Measurements from ENCODE around the gene C17orf100.
"Not testable (repeated sequence)": the region's sequence is repeated elsewhere in the genome, so short reads cannot be mapped to it uniquely, and the experiment has no call there.

Gene C17orf100

DNA sequence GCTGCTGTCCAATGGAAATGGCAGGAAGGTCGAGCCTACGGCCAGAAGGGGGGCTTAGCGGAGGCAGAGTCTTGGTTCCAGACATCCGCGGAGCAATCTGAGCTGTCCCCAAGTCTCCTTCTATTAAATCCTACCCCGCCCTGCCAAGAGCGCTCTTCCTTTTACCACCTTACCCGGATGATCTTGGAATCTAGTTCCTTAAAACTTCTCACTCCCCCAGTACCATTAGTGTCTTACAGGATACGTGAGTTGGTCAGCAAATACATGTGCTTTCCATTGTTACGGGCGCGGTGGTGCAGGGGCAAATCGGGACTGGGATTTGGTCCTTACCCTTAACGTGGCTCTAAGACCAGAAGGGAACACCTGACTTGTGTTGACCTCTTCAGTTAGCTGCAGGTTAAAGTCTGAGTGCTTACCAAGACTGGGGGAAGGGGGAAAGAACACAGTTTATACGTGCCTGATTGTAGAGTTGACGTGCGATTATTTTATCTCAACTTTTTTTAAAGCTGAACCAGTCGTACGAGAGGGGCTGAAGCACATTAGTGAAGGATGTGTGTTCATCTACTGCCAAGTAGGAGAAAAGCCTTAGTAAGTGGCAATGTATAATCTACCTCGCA, 10.2 kb upstream of the C17orf100 start:
- peak; percentile 71 for DNase-seq

GRCh38 chr17:6642592-6642991, 9.0 kb upstream of the C17orf100 start:
- no peak for DNase-seq

- no peak for DNase-seq
Measured at GRCh38 chr17:6643451-6644125, 8.0 kb upstream of the C17orf100 start.

DNA sequence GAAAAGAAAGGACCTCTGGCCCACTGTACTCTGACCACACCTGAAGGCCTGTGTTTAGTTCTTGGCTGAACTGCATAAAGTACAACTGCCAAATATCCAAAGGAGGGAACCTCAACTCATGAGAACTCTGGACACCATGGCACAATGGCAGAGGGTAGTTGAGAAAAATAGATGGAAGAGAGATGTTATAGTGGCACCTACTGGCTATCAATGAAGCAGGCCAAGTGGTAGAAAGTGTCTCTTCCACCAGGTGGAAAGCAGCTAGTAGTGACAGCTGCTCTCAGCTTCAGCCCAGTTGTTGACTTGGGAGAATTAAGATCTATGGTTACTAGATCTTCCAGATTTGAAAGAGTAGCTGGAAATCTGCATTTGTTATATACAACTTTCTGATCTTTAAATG, 3.4 kb upstream of the C17orf100 start:
- DNase-seq = no peak

DNA sequence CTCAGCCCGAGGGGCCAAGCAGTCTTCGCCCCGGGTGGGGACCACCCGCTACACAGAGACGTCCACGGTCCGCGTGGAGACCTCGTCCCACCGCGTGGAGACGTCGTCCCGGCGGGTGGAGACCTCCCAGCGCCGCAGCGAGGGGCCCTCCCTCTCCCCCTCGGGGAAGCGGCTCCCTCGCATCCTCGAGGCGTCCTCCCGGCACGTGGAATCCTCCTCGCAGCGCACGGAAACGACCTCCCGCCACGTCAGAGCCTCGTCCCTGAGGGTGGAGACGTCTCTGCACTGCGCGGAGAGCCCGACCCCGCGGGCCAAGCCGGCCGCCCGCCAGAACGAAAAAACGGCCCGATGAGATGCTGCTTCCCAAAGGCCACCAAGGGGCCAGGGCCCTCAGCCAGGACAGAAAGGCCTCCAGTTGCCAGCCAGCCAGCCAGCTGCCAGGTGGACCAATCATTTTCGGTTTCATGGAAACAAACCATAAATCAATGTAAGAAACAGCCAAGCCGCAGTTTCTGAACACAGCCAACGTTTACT, 424 bp downstream of the C17orf100 start:
- peak; percentile 49 for DNase-seq

- peak; percentile 77 for DNase-seq
Measured at GRCh38 chr17:6654841-6655731, 3.5 kb downstream of the C17orf100 start.

DNA sequence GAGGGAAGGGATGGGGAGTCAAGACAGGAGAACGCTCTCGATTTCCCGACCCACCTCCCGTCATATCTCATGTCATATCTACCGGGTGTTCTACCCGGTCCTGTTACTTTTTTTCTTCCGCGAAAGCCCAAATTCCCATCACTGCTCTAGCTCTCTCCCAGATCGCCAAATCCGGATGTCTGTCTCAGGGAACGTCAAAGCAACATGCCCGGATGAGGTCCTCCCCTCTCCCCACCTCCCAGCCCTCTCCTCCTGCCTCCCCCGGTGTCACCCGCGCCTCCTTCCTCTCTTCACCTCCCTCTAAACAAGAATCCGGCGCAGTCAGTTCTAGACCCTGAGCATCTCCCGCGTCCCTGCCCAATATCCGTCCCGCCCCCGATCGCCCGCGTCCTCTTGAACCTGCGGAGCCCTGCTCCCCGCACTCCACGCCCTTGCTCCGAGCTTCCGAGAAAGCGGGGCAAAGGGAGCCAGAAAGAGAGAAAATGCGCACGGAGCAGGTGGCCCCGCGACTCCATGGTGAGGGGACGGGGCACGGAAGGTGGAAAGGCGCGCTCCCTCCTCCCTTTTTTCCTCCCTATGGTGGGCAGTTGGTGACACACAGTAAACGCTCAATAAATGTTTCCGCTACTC, 4.3 kb downstream of the C17orf100 start:
- DNase-seq = not testable (repeated sequence)

- DNase-seq = peak; percentile 16
Measured at GRCh38 chr17:6656797-6657632, 5.5 kb downstream of the C17orf100 start.

GRCh38 chr17:6657633-6658287, 6.2 kb downstream of the C17orf100 start:
- no peak for DNase-seq

DNA sequence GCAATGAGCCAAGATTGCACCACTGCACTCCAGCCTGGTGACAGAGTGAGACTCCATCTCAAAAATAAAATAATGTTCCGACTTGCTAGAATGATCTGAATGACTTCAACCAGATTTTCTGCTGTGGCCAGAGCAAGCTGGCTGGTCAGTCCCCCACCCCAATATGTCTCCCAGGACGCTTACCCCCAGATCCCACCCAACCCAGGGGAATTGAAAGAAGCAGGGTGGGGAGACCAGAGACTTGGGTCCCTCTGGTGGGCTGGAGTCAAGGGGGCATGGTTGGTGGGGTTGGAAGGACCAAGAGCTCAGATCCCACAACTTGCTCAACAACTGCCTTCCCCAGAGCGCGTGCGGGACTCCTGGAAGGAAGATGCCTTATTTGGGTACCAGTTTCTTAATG, 6.8 kb downstream of the C17orf100 start:
- not testable (repeated sequence) for DNase-seq

DNA sequence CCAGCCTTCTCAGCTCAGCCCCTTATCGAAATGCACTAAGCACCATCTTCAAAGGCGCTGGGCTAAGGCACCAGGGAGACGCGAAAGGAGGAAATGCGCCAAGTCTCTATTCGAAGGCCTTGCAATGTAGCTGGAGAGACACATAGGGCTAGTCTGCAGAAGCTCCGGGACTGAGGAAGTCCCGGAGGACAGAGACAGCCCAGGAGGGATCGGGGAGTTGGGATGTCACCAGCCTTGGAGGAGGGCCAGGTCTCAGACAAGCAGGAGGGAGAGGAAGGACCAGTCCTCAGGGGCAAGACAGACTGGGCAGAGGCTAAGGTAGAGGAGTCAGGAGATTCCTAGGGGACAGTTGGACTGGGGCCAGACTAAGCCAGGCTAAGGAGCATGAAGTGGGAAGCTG, 8.5 kb downstream of the C17orf100 start:
- DNase-seq = no peak

GRCh38 chr17:6660805-6661463, 9.4 kb downstream of the C17orf100 start:
- DNase-seq = no peak

DNA sequence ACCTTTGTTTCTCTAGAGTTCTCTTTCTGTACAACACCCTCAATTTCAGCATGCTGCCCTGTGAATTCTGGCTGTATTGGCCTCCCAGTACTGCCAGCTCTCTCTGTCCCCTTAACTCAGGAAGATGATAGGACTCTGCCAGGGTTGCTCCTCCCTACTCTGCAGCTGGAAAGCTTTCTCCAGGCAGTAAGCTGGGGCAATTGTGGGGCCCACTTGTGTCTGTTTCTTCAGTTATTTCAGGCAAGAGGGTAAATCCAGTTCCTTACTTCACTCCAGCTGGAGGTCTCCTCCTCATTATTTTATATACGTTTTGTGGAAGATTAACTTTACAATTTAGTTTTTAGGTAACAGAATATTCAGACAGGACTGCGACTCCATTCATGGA, 9.9 kb downstream of the C17orf100 start:
- DNase-seq = no peak

DNA sequence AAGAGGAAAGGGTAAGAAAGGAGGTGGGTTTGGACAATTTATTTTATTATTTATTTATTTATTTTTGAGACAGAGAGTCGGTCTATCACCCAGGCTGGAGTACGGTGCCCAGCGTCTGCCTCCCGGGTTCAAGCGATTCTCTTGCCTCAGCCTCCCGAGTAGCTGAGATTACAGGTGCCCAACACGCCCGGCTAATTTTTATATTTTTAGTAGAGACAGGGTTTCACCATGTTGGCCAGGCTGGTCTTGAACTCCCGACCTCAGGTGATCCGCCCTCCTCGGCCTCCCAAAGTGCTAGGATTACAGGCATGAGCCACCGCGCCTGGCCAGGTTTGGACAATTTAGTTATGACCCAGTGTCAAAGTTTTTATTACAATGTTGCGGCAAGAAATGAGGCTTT, 11.6 kb downstream of the C17orf100 start:
- DNase-seq = not testable (repeated sequence)

DNA sequence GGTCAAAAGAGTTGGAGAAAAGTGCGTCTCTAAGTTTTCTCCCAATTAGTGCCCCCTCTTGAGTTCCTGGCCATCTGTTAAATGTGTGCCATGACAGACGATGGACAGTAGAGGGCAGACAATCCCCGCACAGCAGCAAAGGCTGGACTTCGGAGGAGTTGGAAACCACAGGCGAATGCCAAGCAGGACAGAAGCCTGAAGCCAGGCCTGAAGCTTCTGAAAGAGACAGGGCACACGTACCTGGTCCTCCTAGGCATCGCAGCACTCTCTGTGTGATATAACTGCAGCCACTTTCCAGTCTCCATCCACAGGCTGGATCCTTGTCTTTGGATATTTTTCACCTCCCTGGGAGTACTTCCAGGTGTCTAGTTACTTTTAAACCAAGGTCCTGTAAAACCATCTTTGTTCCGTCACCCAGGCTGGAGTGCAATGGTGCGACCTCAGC, 14.5 kb downstream of the C17orf100 start:
- DNase-seq = peak; percentile 70

GRCh38 chr17:6666557-6666956, 15.0 kb downstream of the C17orf100 start:
- no peak for DNase-seq

DNA sequence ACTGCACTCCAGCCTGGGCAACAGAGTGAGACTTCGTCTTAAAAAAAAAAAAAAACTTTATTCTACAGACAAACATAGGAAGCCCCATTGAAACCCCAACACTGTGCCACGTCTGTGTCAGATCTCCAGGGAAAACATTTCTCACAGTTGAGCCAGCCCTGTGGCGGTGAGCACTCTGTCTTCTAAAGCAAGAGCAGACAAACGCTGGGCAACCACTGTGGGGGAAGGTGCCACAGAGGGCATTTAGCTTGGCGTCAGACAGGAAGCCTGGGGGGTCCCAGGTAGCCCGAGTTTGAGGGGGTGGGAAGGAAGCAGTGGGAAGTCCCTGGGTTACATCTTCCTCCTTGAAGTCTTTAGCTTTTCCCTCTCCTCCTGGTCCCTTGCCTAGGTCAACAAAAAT, 16.0 kb downstream of the C17orf100 start:
- no peak for DNase-seq

DNA sequence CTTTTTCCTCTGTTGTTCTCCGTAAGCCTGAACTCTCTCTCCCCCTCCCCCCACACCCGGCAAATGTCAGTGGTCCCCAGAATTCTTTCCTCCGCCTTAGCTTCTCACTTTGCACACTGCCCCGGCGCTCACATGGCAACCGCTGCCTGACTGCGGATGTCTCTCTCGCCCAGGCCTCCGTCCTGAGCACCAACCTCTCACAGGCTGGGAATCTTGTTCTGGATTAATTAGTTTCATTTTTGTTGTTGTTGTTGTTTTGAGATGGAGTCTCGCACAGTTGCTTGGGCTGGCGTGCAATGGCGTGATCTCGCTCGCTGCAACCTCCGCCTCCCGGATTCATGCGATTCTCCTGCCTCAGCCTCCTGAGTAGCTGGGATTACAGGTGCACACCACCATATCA, 16.7 kb downstream of the C17orf100 start:
- DNase-seq = no peak

- DNase-seq = no peak
Measured at GRCh38 chr17:6668727-6669425, 17.3 kb downstream of the C17orf100 start.
